A549 (cell line): ENCODE data around the gene UBAC2. TPM values are rescaled to one million over a fixed set of nuclear protein-coding genes. Genes with fewer than 3 reads are reported as not detected.
"Not testable (repeated sequence)": the region's sequence is repeated elsewhere in the genome, so short reads cannot be mapped to it uniquely, and the experiment has no call there.

ENCODE experiments used
- ATAC-seq, 2 experiments: fragments of 200-7000 bp in 1 of 2; fragments of >200 bp in 1 of 2; cut with Nextera tagmentation in 1 of 2; cut with Tn5 transposase in 1 of 2; 3 replicates each; pipeline versions ENCODE4 v1.8.0 to v1.9.1; 2018 to 2020; ENCODE audit warnings: mild to moderate bottlenecking in 1 of 2, moderate library complexity in 1 of 2
- CTCF ChIA-PET: fragments of 300-600 bp; sonication (Branson Sonifier 250); formaldehyde crosslinking; extraction: SDS; loops from one replicate; lab custom pipeline; 2021; ENCODE audit warnings: antibody characterized with exemption, inconsistent platforms; lab: Yijun Ruan, JAX
- POLR2A ChIA-PET: fragments of 350-600 bp; formaldehyde crosslinking; extraction: SDS; loops from one replicate; lab custom pipeline; 2021; ENCODE audit warnings: antibody characterized with exemption, inconsistent platforms; lab: Yijun Ruan, JAX
- DNase-seq, 2 experiments: peaks; one replicate each; pipeline versions ENCODE4 v3.0.0 to v3.0.0-alpha.2; 2011 to 2016; ENCODE audit warnings: low read depth in 1 of 2, low spot score in 1 of 2
- FAIRE-seq: peaks from 2 replicates; lab custom pipeline; 2011; peaks lifted over from hg19 to GRCh38; lab: Jason Lieb, UNC
- H3K27ac ChIP-seq, 2 experiments: fragments of >200 bp; sonication (Bioruptor Twin); formaldehyde crosslinking; 3 replicates each; pipeline ENCODE4 v1.5.1; 2016 to 2017
- H3K4me1 ChIP-seq: fragments of >200 bp; sonication (Bioruptor Twin); formaldehyde crosslinking; 3 replicates; pipeline ENCODE4 v1.6.1; 2016
- H3K4me2 ChIP-seq: fragments of >200 bp; sonication (Bioruptor Twin); formaldehyde crosslinking; 3 replicates; pipeline ENCODE4 v1.6.1; 2016
- H3K4me3 ChIP-seq: fragments of >200 bp; sonication (Bioruptor Twin); formaldehyde crosslinking; 3 replicates; pipeline ENCODE4 v1.5.1; 2016
- H3K9me3 ChIP-seq: fragments of >200 bp; sonication (Bioruptor Twin); formaldehyde crosslinking; 3 replicates; pipeline ENCODE4 v1.6.1; 2016
- BCL3 ChIP-seq: fragments of >200 bp; sonication (Bioruptor Twin); formaldehyde crosslinking; IDR thresholded peaks from 3 replicates; pipeline ENCODE4 v1.6.1; 2016
- CTCF ChIP-seq: fragments of >200 bp; sonication (Bioruptor Twin); formaldehyde crosslinking; IDR thresholded peaks from 3 replicates; pipeline ENCODE4 v1.5.1; 2016
- EHF ChIP-seq: fragments of 250-450 bp; sonication (Bioruptor Pico); IDR thresholded peaks from 2 replicates; pipeline ENCODE4 v1.5.0; 2020; ENCODE audit warnings: mild to moderate bottlenecking
- EHMT2 ChIP-seq: fragments of 200-600 bp; sonication (generic); IDR thresholded peaks from 2 replicates; pipeline ENCODE4 v1.6.1; 2016; ENCODE audit warnings: antibody characterized with exemption, low read depth, mild to moderate bottlenecking, moderate library complexity
- FOXS1 ChIP-seq: fragments of 250-450 bp; sonication (Bioruptor Pico); IDR thresholded peaks from 2 replicates; pipeline ENCODE4 v1.5.0; 2020; ENCODE audit warnings: mild to moderate bottlenecking, moderate library complexity
- JUN ChIP-seq, 2 experiments: fragments of >200 bp; sonication (Bioruptor Twin); formaldehyde crosslinking; IDR thresholded peaks; 2 replicates in 1 of 2; 3 replicates in 1 of 2; pipeline ENCODE4 v1.6.1; 2016 to 2017
- KDM5A ChIP-seq: fragments of 200-600 bp; sonication (generic); IDR thresholded peaks from 2 replicates; pipeline ENCODE4 v1.6.1; 2016; ENCODE audit warnings: antibody characterized with exemption, mild to moderate bottlenecking
- MAX ChIP-seq: IDR thresholded peaks from 2 replicates; pipeline ENCODE4 v1.6.1; 2012
- NPAS2 ChIP-seq: fragments of 250-450 bp; sonication (Bioruptor Pico); IDR thresholded peaks from 2 replicates; pipeline ENCODE4 v1.8.0; 2022; ENCODE audit warnings: mild to moderate bottlenecking, moderate library complexity, borderline replicate concordance
- RARB ChIP-seq: fragments of 250-450 bp; sonication (Bioruptor Pico); IDR thresholded peaks from 2 replicates; pipeline ENCODE4 v1.8.0; 2021; ENCODE audit warnings: mild to moderate bottlenecking, moderate library complexity
- SMC3 ChIP-seq: fragments of >200 bp; sonication (Bioruptor Twin); formaldehyde crosslinking; IDR thresholded peaks from 3 replicates; pipeline ENCODE4 v1.6.1; 2018; ENCODE audit warnings: inconsistent platforms
- TP53 ChIP-seq: fragments of 250-450 bp; sonication (Bioruptor Pico); IDR thresholded peaks from 2 replicates; pipeline ENCODE4 v1.5.0; 2021; ENCODE audit warnings: mild to moderate bottlenecking, moderate library complexity
- USF2 ChIP-seq: fragments of 450-650 bp; IDR thresholded peaks from 2 replicates; pipeline ENCODE4 v1.6.1; 2014; ENCODE audit warnings: antibody characterized with exemption
- ZC3H11A ChIP-seq: fragments of 450-650 bp; IDR thresholded peaks from 2 replicates; pipeline ENCODE4 v1.6.1; 2014; ENCODE audit warnings: antibody characterized with exemption, mild to moderate bottlenecking
- WGBS: methylation state at CpG from one replicate; pipeline ENCODE4 v1.1.6; 2017; ENCODE audit errors: missing lambda C conversion rate; 5-methylcytosine and 5-hydroxymethylcytosine counted together
- polyA plus RNA-seq, 4 experiments: library from polyadenylated mRNA; depleted of rRNA in 3 of 4; stranded (reverse); fragments of >200 nt; fragmentation: RNase III in 1 of 4; extraction: RNeasy Plus Mini Kit Qiagen cat#74134 plus additional on column Dnase treatment in 1 of 4; gene quantifications; 2 replicates in 3 of 4; 3 replicates in 1 of 4; pipeline ENCODE4 v1.2.3, GENCODE V29; 2011 to 2017

Gene UBAC2
- polyA plus RNA-seq, 2 of the 4 experiments (the other 2 are of a cell fraction), result 61.6 to 103 TPM

GRCh38 chr13:99246100-99246499 lies 45.4 kb downstream of the UBAC2 start (continued):
- no peak for TF ChIP-seq SMC3
- TF ChIP-seq TP53 (CRISPR knock-in tag), result no peak
- TF ChIP-seq, all 56 proteins: peak for 0

- FAIRE-seq, H3K4me1 ChIP-seq, H3K4me2 ChIP-seq, ATAC-seq, H3K4me3 ChIP-seq, CTCF ChIA-PET, H3K27ac ChIP-seq, H3K9me3 ChIP-seq, DNase-seq, POLR2A ChIA-PET: not testable (repeated sequence)
- 100% methylated on average over 3 of the region's 3 CpGs for WGBS
Observed at GRCh38 chr13:99249178-99249577, 48.5 kb downstream of the UBAC2 start.

- DNase-seq, H3K9me3 ChIP-seq, H3K4me2 ChIP-seq, H3K27ac ChIP-seq, FAIRE-seq, H3K4me3 ChIP-seq, CTCF ChIA-PET, POLR2A ChIA-PET, ATAC-seq, H3K4me1 ChIP-seq: not testable (repeated sequence)
- 100% methylated on average over 2 of the region's 2 CpGs for WGBS
Observed at GRCh38 chr13:99249606-99250005, 49.0 kb downstream of the UBAC2 start.

- 87% methylated on average over 5 of the region's 5 CpGs for WGBS
- H3K4me1 ChIP-seq, result no peaks in the 10 kb centered on the region
- H3K27ac ChIP-seq, result no peak overlapping the region
- FAIRE-seq, result no peak
- ChIA-PET CTCF (interaction anchor here (0.6 to 1.9 kb wide), 4 partner anchors 15 to 185 kb away, joined by 3 to 6 read pairs (median 3); no protein-coding TSS in a partner anchor), POLR2A (no interaction called here)
- H3K4me3 ChIP-seq, result no peak overlapping the region
- no peak for TF ChIP-seq BCL3
- TF ChIP-seq JUN (IDR thresholded peaks at IDR 0.05), result no peak
- TF ChIP-seq MAX, result no peak
- no peak for TF ChIP-seq RARB (CRISPR knock-in tag)
- no peak for TF ChIP-seq KDM5A
- no peak for TF ChIP-seq EHMT2
- TF ChIP-seq CTCF, result no peak
- no peak for TF ChIP-seq NPAS2 (CRISPR knock-in tag)
- TF ChIP-seq USF2, result no peak
- TF ChIP-seq ZC3H11A, result no peak
- TF ChIP-seq EHF (CRISPR knock-in tag), result no peak
- TF ChIP-seq FOXS1 (CRISPR knock-in tag), result no peak
- H3K9me3 ChIP-seq, result no peaks in the 10 kb centered on the region
- H3K4me2 ChIP-seq, result no peak overlapping the region
- no peak for DNase-seq
- no peak for ATAC-seq
Observed at GRCh38 chr13:99250982-99251825, 50.5 kb downstream of the UBAC2 start.
